Neural cell (in vitro differentiated cells): ENCODE measurements around the gene PPP1R27. TPM values are rescaled to one million over a fixed set of nuclear protein-coding genes. Genes with fewer than 3 reads are reported as not detected.

Source experiments
- H2AFZ ChIP-seq: fragments of 200-600, 300-800 bp; sonication (generic), shearing (Covaris generic); 2 replicates; pipeline ENCODE4 v1.6.0; 2014; ENCODE audit warnings: low read depth, mild to moderate bottlenecking, antibody characterized with exemption, low read length, moderate library complexity
- H3F3A ChIP-seq: fragments of 200-600 bp; shearing (Covaris generic); 2 replicates; pipeline ENCODE4 v1.6.1; 2016; ENCODE audit warnings: mild to moderate bottlenecking, moderate library complexity, mixed read lengths, antibody characterized with exemption, low read length; ENCODE audit not compliant: insufficient read depth, poor library complexity, severe bottlenecking
- H3K27ac ChIP-seq: fragments of 200-600, 300-800 bp; sonication (generic), shearing (Covaris generic); 2 replicates; pipeline ENCODE4 v1.5.1; 2014; ENCODE audit warnings: mild to moderate bottlenecking, low read length, moderate library complexity
- H3K27me3 ChIP-seq: fragments of 300-800, 200-600 bp; sonication (generic), shearing (Covaris generic); 2 replicates; pipeline ENCODE4 v1.6.0; 2014; ENCODE audit warnings: mild to moderate bottlenecking, low read depth, low read length, moderate library complexity; ENCODE audit not compliant: insufficient read depth
- H3K36me3 ChIP-seq: fragments of 300-800, 200-600 bp; sonication (generic), shearing (Covaris generic); 2 replicates; pipeline ENCODE4 v1.5.1; 2014; ENCODE audit warnings: mild to moderate bottlenecking, antibody characterized with exemption, low read length, moderate library complexity; ENCODE audit not compliant: insufficient read depth
- H3K4me2 ChIP-seq: fragments of 300-800, 200-600 bp; sonication (generic), shearing (Covaris generic); 2 replicates; pipeline ENCODE4 v1.6.0; 2014; ENCODE audit warnings: mild to moderate bottlenecking, low read length
- H3K4me3 ChIP-seq: fragments of 300-800, 200-600 bp; sonication (generic), shearing (Covaris generic); 2 replicates; pipeline ENCODE4 v1.5.1; 2014; ENCODE audit warnings: mild to moderate bottlenecking, low read length, moderate library complexity
- H3K79me2 ChIP-seq: fragments of 200-600 bp; shearing (Covaris generic); replicated peaks from 2 replicates; pipeline ENCODE4 v1.6.0; 2014; ENCODE audit warnings: mild to moderate bottlenecking, low read length, moderate library complexity; ENCODE audit not compliant: insufficient read depth
- H3K9ac ChIP-seq: fragments of 300-800, 200-600 bp; sonication (generic), shearing (Covaris generic); 2 replicates; pipeline ENCODE4 v1.6.1; 2016; ENCODE audit warnings: mild to moderate bottlenecking, low read length, mixed read lengths
- H3K9me2 ChIP-seq: fragments of 200-600 bp; shearing (Covaris generic); 2 replicates; pipeline ENCODE4 v1.6.1; 2016; ENCODE audit warnings: mild to moderate bottlenecking, low read length, mixed read lengths; ENCODE audit not compliant: insufficient read depth
- H3K9me3 ChIP-seq: fragments of 200-600, 300-800 bp; sonication (generic), shearing (Covaris generic); 2 replicates; pipeline ENCODE4 v1.6.1; 2016; ENCODE audit warnings: mild to moderate bottlenecking, mixed run types, low read length, moderate library complexity, mixed read lengths
- H4K20me1 ChIP-seq: fragments of 200-600 bp; shearing (Covaris generic); 2 replicates; pipeline ENCODE4 v1.6.1; 2016; ENCODE audit warnings: mild to moderate bottlenecking, mixed run types; ENCODE audit not compliant: insufficient read depth
- EP300 ChIP-seq: fragments of 450-650 bp; conservative IDR thresholded peaks from 2 replicates; pipeline ENCODE4 v1.6.1; 2014; ENCODE audit warnings: antibody characterized with exemption, mild to moderate bottlenecking, moderate library complexity; ENCODE audit not compliant: poor library complexity, severe bottlenecking
- EZH2 ChIP-seq: fragments of 200-600, 300-800 bp; shearing (Covaris generic), sonication (generic); IDR thresholded peaks from 2 replicates; pipeline ENCODE4 v1.6.1; 2014; ENCODE audit warnings: antibody characterized with exemption, low read length, borderline replicate concordance, mild to moderate bottlenecking; ENCODE audit not compliant: insufficient read depth, poor library complexity, severe bottlenecking
- MXI1 ChIP-seq: fragments of 450-650 bp; conservative IDR thresholded peaks from 2 replicates; pipeline ENCODE4 v1.6.1; 2014; ENCODE audit warnings: antibody characterized with exemption, mild to moderate bottlenecking; ENCODE audit not compliant: poor library complexity, severe bottlenecking
- POLR2AphosphoS5 ChIP-seq: IDR thresholded peaks from 2 replicates; pipeline ENCODE4 v1.6.1; 2012
- RAD21 ChIP-seq: fragments of 450-650 bp; conservative IDR thresholded peaks from 2 replicates; pipeline ENCODE4 v1.6.1; 2014; ENCODE audit warnings: antibody characterized with exemption, mild to moderate bottlenecking, moderate library complexity
- SMC3 ChIP-seq: fragments of 450-650 bp; conservative IDR thresholded peaks from 2 replicates; pipeline ENCODE4 v1.6.1; 2014; ENCODE audit warnings: antibody characterized with exemption, mild to moderate bottlenecking, moderate library complexity; ENCODE audit not compliant: poor library complexity
- TAF1 ChIP-seq: IDR thresholded peaks from 2 replicates; pipeline ENCODE4 v1.6.1; 2012; ENCODE audit warnings: low read depth
- polyA plus RNA-seq: library from polyadenylated mRNA; depleted of rRNA; stranded (reverse); fragments of >200 nt; gene quantifications from 2 replicates; pipeline ENCODE4 v1.2.3, GENCODE V29; 2014
- TF ChIP-seq, protein P1 (sequence below): fragments of 450-650 bp; IDR thresholded peaks from 2 replicates; pipeline ENCODE4 v1.5.1; 2014; ENCODE audit warnings: antibody characterized with exemption, mild to moderate bottlenecking, moderate library complexity; ENCODE audit not compliant: poor library complexity, severe bottlenecking
- TF ChIP-seq, protein P2 (sequence below): IDR thresholded peaks from 2 replicates; pipeline ENCODE4 v1.6.1; 2012; ENCODE audit warnings: borderline replicate concordance

The PPP1R27 gene
- polyA plus RNA-seq, 1 donor from 2014 or later = not detected

DNA sequence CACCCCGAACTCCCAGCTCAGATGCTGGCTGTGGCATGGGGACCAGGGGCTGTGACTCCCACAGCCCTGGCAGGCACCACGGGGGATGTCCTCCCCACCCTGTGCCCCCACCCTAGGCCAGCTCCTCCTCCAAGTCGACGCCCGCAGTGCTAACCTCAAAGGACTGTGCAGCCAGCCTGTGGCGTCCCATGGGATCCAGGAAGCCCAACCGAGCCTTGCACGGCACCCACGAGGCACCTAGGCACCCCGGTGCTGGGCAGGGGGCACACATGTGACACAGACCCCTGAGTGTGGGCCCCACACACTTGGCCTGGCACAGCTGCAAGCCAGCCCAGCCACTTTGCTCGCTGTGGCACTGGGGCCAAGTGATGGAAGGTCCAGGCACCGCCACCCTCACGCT is 27.0 kb downstream of the PPP1R27 start:
- H3F3A ChIP-seq = no peaks in the 10 kb centered on the region
- TF ChIP-seq EZH2 = no peak
- no peak for TF ChIP-seq MXI1
- no peak for TF ChIP-seq POLR2AphosphoS5
- no peak for TF ChIP-seq TAF1
- TF ChIP-seq RAD21 = no peak
- TF ChIP-seq, protein P1, sequence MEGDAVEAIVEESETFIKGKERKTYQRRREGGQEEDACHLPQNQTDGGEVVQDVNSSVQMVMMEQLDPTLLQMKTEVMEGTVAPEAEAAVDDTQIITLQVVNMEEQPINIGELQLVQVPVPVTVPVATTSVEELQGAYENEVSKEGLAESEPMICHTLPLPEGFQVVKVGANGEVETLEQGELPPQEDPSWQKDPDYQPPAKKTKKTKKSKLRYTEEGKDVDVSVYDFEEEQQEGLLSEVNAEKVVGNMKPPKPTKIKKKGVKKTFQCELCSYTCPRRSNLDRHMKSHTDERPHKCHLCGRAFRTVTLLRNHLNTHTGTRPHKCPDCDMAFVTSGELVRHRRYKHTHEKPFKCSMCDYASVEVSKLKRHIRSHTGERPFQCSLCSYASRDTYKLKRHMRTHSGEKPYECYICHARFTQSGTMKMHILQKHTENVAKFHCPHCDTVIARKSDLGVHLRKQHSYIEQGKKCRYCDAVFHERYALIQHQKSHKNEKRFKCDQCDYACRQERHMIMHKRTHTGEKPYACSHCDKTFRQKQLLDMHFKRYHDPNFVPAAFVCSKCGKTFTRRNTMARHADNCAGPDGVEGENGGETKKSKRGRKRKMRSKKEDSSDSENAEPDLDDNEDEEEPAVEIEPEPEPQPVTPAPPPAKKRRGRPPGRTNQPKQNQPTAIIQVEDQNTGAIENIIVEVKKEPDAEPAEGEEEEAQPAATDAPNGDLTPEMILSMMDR = no peak
- TF ChIP-seq SMC3 = no peak
- TF ChIP-seq, protein P2, sequence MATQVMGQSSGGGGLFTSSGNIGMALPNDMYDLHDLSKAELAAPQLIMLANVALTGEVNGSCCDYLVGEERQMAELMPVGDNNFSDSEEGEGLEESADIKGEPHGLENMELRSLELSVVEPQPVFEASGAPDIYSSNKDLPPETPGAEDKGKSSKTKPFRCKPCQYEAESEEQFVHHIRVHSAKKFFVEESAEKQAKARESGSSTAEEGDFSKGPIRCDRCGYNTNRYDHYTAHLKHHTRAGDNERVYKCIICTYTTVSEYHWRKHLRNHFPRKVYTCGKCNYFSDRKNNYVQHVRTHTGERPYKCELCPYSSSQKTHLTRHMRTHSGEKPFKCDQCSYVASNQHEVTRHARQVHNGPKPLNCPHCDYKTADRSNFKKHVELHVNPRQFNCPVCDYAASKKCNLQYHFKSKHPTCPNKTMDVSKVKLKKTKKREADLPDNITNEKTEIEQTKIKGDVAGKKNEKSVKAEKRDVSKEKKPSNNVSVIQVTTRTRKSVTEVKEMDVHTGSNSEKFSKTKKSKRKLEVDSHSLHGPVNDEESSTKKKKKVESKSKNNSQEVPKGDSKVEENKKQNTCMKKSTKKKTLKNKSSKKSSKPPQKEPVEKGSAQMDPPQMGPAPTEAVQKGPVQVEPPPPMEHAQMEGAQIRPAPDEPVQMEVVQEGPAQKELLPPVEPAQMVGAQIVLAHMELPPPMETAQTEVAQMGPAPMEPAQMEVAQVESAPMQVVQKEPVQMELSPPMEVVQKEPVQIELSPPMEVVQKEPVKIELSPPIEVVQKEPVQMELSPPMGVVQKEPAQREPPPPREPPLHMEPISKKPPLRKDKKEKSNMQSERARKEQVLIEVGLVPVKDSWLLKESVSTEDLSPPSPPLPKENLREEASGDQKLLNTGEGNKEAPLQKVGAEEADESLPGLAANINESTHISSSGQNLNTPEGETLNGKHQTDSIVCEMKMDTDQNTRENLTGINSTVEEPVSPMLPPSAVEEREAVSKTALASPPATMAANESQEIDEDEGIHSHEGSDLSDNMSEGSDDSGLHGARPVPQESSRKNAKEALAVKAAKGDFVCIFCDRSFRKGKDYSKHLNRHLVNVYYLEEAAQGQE = no peak
- no peak for TF ChIP-seq EP300
- no peaks in the 10 kb centered on the region for H3K9me2 ChIP-seq
- no peak overlapping the region for H3K27ac ChIP-seq
- H3K9ac ChIP-seq = no peak overlapping the region
- no peaks in the 10 kb centered on the region for H3K79me2 ChIP-seq
- no peak overlapping the region for H3K4me2 ChIP-seq
- H3K27me3 ChIP-seq = peaks cover 47% of the 10 kb centered on the region
- no peaks in the 10 kb centered on the region for H3K9me3 ChIP-seq
- no peaks in the 10 kb centered on the region for H3K36me3 ChIP-seq
- no peak overlapping the region for H2AFZ ChIP-seq
- no peaks in the 10 kb centered on the region for H4K20me1 ChIP-seq
- H3K4me3 ChIP-seq = no peak overlapping the region

DNA sequence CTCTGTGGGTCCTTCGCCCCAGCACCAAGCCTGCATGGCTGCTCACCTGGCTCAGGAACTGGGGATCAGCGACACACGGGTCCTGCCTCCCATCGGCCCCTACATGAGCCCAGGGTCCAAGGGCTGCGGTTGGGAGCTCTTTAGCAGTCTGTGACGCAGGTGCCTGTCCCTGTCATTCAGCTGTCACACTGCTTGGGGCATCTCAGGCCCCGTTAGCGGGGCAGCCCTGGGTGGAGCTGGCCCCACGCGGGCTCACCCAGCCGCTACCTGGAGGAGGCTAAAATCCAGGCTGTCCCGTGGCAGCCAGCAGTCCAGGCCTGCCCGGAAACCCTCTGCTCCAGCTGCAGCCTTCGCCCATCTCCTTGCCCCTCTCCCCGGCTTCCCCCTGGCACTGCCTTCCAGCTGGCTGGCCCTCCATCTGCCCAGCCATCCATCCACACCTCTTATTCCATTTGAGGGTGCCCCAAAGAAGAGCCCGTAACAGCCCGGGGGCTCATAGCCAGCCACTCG is 27.6 kb downstream of the PPP1R27 start:
- H3K9me3 ChIP-seq = no peaks in the 10 kb centered on the region
- no peaks in the 10 kb centered on the region for H3K79me2 ChIP-seq
- no peak overlapping the region for H3K27ac ChIP-seq
- no peaks in the 10 kb centered on the region for H3K9me2 ChIP-seq
- H3K4me2 ChIP-seq = no peak overlapping the region
- no peak overlapping the region for H2AFZ ChIP-seq
- no peak overlapping the region for H3K9ac ChIP-seq
- no peaks in the 10 kb centered on the region for H3K36me3 ChIP-seq
- TF ChIP-seq, protein P2 = no peak
- TF ChIP-seq SMC3 (no peak), EZH2 (no peak), MXI1 (no peak), EP300 (no peak), POLR2AphosphoS5 (no peak), RAD21 (no peak), TAF1 (no peak)
- TF ChIP-seq, protein P1 = no peak
- H3K27me3 ChIP-seq = peaks cover 53% of the 10 kb centered on the region
- H3F3A ChIP-seq = no peaks in the 10 kb centered on the region
- H3K4me3 ChIP-seq = no peak overlapping the region
- no peaks in the 10 kb centered on the region for H4K20me1 ChIP-seq
